GM18861 (cell line): Measurements from ENCODE around the gene PEX10.

ENCODE experiments used
- ATAC-seq: cut with Tn5 transposase; IDR thresholded peaks from one replicate; pipeline ENCODE4 v1.9.1; 2021; ENCODE audit not compliant: unreplicated experiment

PEX10 gene

GRCh38 chr1:2405588-2406295 is 6.6 kb downstream of the PEX10 start:
- no peak for ATAC-seq

- no peak for ATAC-seq
These were observed 7.4 kb downstream of the PEX10 start for GRCh38 chr1:2404890-2405511.

GRCh38 chr1:2404142-2404889 is 8.0 kb downstream of the PEX10 start:
- ATAC-seq: no peak

- no peak for ATAC-seq
These were observed 9.1 kb downstream of the PEX10 start for GRCh38 chr1:2403273-2403672.

GRCh38 chr1:2402420-2402819 is 9.9 kb downstream of the PEX10 start:
- ATAC-seq: no peak

- ATAC-seq: no peak
These were observed 11.3 kb downstream of the PEX10 start for GRCh38 chr1:2400950-2401649.

- no peak for ATAC-seq
These were observed 11.8 kb downstream of the PEX10 start for GRCh38 chr1:2400576-2400909.

GRCh38 chr1:2399890-2400575 is 12.3 kb downstream of the PEX10 start:
- ATAC-seq: no peak

- no peak for ATAC-seq
These were observed 13.5 kb downstream of the PEX10 start for GRCh38 chr1:2398871-2399270.

GRCh38 chr1:2397007-2397679 is 15.2 kb downstream of the PEX10 start:
- ATAC-seq: no peak

GRCh38 chr1:2396476-2396875 is 15.9 kb downstream of the PEX10 start:
- no peak for ATAC-seq

GRCh38 chr1:2396059-2396458 is 16.3 kb downstream of the PEX10 start:
- ATAC-seq: no peak

- ATAC-seq: no peak
These were observed 17.1 kb downstream of the PEX10 start for GRCh38 chr1:2395245-2395644.

GRCh38 chr1:2394761-2395160 is 17.6 kb downstream of the PEX10 start:
- ATAC-seq: no peak

GRCh38 chr1:2394220-2394619 is 18.1 kb downstream of the PEX10 start:
- no peak for ATAC-seq

GRCh38 chr1:2393471-2393877 is 18.9 kb downstream of the PEX10 start:
- ATAC-seq: no peak

- no peak for ATAC-seq
These were observed 19.7 kb downstream of the PEX10 start for GRCh38 chr1:2392686-2393085.

GRCh38 chr1:2391931-2392509 is 20.3 kb downstream of the PEX10 start:
- ATAC-seq: no peak

- peak; percentile 84 for ATAC-seq
These were observed 21.1 kb downstream of the PEX10 start, which contains the start of the genes MORN1 and RER1 for GRCh38 chr1:2391041-2391930. TSS of gene MORN1 (minus strand) at chr1:2391554. CDS start at chr1:2391533, 21 bp downstream. TSS of gene RER1 (plus strand) at chr1:2391841. CDS start at chr1:2395791, 3,950 bp downstream.
